A673 (cell line): ENCODE data around the gene UBA5. TPM values are rescaled to one million over a fixed set of nuclear protein-coding genes. Genes with fewer than 3 reads are reported as not detected.

ENCODE experiments used
- BruUV-seq: library from RNA; stranded (reverse); fragments of 400-500 nt; replicated peaks from 2 replicates; lab custom pipeline; 2021; lab: Mats Ljungman, UMichigan
- CTCF ChIA-PET: fragments of 300-600 bp; sonication (Branson Sonifier 250); formaldehyde crosslinking; loops from one replicate; lab custom pipeline; 2022; ENCODE audit warnings: antibody characterized with exemption; lab: Charles Lee
- POLR2A ChIA-PET: fragments of 300-600 bp; sonication (Branson Sonifier 250); formaldehyde crosslinking; loops from one replicate; lab custom pipeline; 2022; ENCODE audit warnings: antibody characterized with exemption; ENCODE audit not compliant: low non-redundant PET; lab: Charles Lee
- DNase-seq: peaks from one replicate; pipeline ENCODE4 v3.0.0-alpha.2; 2015; ENCODE audit warnings: low spot score
- H3K27ac ChIP-seq: fragments of 200-600 bp; sonication (generic); 2 replicates; pipeline ENCODE4 v1.5.1; 2016; ENCODE audit warnings: mixed run types, low read depth, mild to moderate bottlenecking, mixed read lengths, antibody characterized with exemption, low read length; ENCODE audit not compliant: poor library complexity, severe bottlenecking
- H3K27me3 ChIP-seq: fragments of 200-600 bp; sonication (generic); replicated peaks from 2 replicates; pipeline ENCODE4 v1.6.1; 2017; ENCODE audit warnings: mixed run types, low read depth, mild to moderate bottlenecking, mixed read lengths, antibody characterized with exemption, low read length; ENCODE audit not compliant: insufficient read depth, poor library complexity
- H3K36me3 ChIP-seq: fragments of 200-600 bp; sonication (generic); 2 replicates; pipeline ENCODE4 v1.6.1; 2016; ENCODE audit warnings: mixed run types, mild to moderate bottlenecking, mixed read lengths, antibody characterized with exemption, low read length; ENCODE audit not compliant: insufficient read depth, poor library complexity, severe bottlenecking
- H3K4me1 ChIP-seq: fragments of 200-600 bp; sonication (generic); 2 replicates; pipeline ENCODE4 v1.6.1; 2017; ENCODE audit warnings: mixed run types, mild to moderate bottlenecking, mixed read lengths, antibody characterized with exemption, low read length; ENCODE audit not compliant: insufficient read depth, poor library complexity, severe bottlenecking
- H3K4me3 ChIP-seq: fragments of 200-600 bp; sonication (generic); 2 replicates; pipeline ENCODE4 v1.5.1; 2016; ENCODE audit warnings: low read depth, mixed run types, mild to moderate bottlenecking, mixed read lengths, low read length; ENCODE audit not compliant: poor library complexity, severe bottlenecking
- H3K9me3 ChIP-seq: fragments of 200-600 bp; sonication (generic); 2 replicates; pipeline ENCODE4 v1.6.1; 2016; ENCODE audit warnings: mixed run types, low read depth, mild to moderate bottlenecking, mixed read lengths, antibody characterized with exemption, low read length; ENCODE audit not compliant: poor library complexity, severe bottlenecking
- CTCF ChIP-seq: fragments of 300-800, 200-600 bp; sonication (generic); conservative IDR thresholded peaks from 2 replicates; pipeline ENCODE4 v1.5.1; 2017; ENCODE audit warnings: low read depth, mild to moderate bottlenecking, antibody characterized with exemption, low read length, moderate library complexity, mixed read lengths
- EZH2 ChIP-seq: fragments of 200-600 bp; sonication (generic); IDR thresholded peaks from 2 replicates; pipeline ENCODE4 v1.6.1; 2017; ENCODE audit warnings: borderline replicate concordance, low read depth, mild to moderate bottlenecking, mixed read lengths, antibody characterized with exemption, low read length; ENCODE audit not compliant: poor library complexity, severe bottlenecking
- intact Hi-C: fragments of 100-400 bp; cut with micrococcal nuclease; formaldehyde crosslinking; loops from one replicate; pipeline ENCODE4 v1.10.0; 2022; ENCODE audit not compliant: unreplicated experiment
- total RNA-seq: library from RNA; stranded (reverse); gene quantifications from 2 replicates; pipeline ENCODE4 v1.2.3, GENCODE V29; 2021

UBA5 gene
- total RNA-seq, 1 experiment from 2014 or later = 50.0 TPM

GRCh38 chr3:132626955-132627354 lies 33.2 kb upstream of the UBA5 start:
- H3K36me3 ChIP-seq = peaks cover 7% of the 10 kb centered on the region
- TF ChIP-seq EZH2 = no peak
- TF ChIP-seq CTCF = no peak
- peaks cover 53% of the 10 kb centered on the region for H3K4me1 ChIP-seq
- H3K27ac ChIP-seq = no peak overlapping the region
- DNase-seq = peak; percentile 21
- no peaks in the 10 kb centered on the region for H3K27me3 ChIP-seq
- H3K9me3 ChIP-seq = no peaks in the 10 kb centered on the region
- POLR2A ChIA-PET = no interaction called here
- CTCF ChIA-PET = no interaction called here
- no peak overlapping the region for H3K4me3 ChIP-seq
- BruUV-seq = no TSS peak
- intact Hi-C loops = no loop called here

- Histone ChIP-seq H3K27ac (no peak overlapping the region), H3K4me1 (peaks cover 41% of the 10 kb centered on the region), H3K36me3 (peaks cover 7% of the 10 kb centered on the region), H3K9me3 (no peaks in the 10 kb centered on the region), H3K4me3 (no peak overlapping the region), H3K27me3 (no peaks in the 10 kb centered on the region)
- POLR2A ChIA-PET = no interaction called here
- no peak for DNase-seq
- CTCF ChIA-PET = no interaction called here
- BruUV-seq = no TSS peak
- TF ChIP-seq CTCF (no peak), EZH2 (no peak)
- intact Hi-C loops = no loop called here
Measured at GRCh38 chr3:132628157-132628556, 32.0 kb upstream of the UBA5 start.

- Histone ChIP-seq H3K4me1 (peaks cover 35% of the 10 kb centered on the region), H3K4me3 (peak overlapping the region; percentile 36), H3K27me3 (no peaks in the 10 kb centered on the region), H3K36me3 (peaks cover 7% of the 10 kb centered on the region), H3K9me3 (no peaks in the 10 kb centered on the region), H3K27ac (peak overlapping the region; percentile 85)
- TF ChIP-seq CTCF = no peak
- no peak for TF ChIP-seq EZH2
- peak; percentile 89 for DNase-seq
- POLR2A ChIA-PET = no interaction called here
- no TSS peak for BruUV-seq
- CTCF ChIA-PET = no interaction called here
- intact Hi-C loops = loop anchor here (5.0 kb wide), 1 partner anchor 213 kb away; the partner anchor contains the start of gene DNAJC13
Measured at GRCh38 chr3:132629928-132630327, 30.2 kb upstream of the UBA5 start.
